Measurements from ENCODE around the gene COL25A1.
A peak's percentile ranks its signal among the peaks of the same experiment; 100 is the strongest.

COL25A1 gene

DNA sequence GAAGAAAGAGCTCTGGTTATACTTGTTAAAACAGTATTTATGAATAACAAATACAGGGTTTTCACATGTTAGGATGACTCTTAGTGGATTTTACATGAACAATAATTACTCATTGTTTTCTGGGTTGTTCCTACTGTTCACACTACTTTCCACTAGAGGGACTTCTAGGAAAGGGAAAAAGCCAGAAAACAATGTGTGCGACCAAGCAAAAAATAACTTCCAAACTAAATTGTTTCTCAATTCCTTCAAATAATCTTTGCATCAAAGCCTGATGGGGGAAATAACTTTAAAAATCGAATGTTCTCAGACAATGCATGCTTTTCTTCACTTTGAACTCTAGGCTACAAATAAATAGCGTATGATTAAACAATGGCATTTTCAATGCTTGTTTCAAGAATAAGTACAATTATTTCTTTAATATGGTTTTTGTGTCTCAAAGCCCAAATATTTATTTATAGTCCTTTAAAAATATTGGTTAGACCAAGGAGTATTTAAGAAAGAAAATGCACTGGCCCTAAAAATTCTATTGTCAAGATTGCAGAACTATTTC is 467.5 kb downstream of the COL25A1 start:
- CTCF ChIA-PET: no interaction called here
- POLR2A ChIA-PET: no interaction called here
- DNase-seq (ENCODE audit: extremely low spot score): peak; percentile 6
- TF ChIP-seq, protein P1, sequence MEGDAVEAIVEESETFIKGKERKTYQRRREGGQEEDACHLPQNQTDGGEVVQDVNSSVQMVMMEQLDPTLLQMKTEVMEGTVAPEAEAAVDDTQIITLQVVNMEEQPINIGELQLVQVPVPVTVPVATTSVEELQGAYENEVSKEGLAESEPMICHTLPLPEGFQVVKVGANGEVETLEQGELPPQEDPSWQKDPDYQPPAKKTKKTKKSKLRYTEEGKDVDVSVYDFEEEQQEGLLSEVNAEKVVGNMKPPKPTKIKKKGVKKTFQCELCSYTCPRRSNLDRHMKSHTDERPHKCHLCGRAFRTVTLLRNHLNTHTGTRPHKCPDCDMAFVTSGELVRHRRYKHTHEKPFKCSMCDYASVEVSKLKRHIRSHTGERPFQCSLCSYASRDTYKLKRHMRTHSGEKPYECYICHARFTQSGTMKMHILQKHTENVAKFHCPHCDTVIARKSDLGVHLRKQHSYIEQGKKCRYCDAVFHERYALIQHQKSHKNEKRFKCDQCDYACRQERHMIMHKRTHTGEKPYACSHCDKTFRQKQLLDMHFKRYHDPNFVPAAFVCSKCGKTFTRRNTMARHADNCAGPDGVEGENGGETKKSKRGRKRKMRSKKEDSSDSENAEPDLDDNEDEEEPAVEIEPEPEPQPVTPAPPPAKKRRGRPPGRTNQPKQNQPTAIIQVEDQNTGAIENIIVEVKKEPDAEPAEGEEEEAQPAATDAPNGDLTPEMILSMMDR (IDR thresholded peaks at IDR 0.05; ENCODE audit: control extremely low read depth, extremely low read depth, low read depth, missing control alignments): no peak

DNA sequence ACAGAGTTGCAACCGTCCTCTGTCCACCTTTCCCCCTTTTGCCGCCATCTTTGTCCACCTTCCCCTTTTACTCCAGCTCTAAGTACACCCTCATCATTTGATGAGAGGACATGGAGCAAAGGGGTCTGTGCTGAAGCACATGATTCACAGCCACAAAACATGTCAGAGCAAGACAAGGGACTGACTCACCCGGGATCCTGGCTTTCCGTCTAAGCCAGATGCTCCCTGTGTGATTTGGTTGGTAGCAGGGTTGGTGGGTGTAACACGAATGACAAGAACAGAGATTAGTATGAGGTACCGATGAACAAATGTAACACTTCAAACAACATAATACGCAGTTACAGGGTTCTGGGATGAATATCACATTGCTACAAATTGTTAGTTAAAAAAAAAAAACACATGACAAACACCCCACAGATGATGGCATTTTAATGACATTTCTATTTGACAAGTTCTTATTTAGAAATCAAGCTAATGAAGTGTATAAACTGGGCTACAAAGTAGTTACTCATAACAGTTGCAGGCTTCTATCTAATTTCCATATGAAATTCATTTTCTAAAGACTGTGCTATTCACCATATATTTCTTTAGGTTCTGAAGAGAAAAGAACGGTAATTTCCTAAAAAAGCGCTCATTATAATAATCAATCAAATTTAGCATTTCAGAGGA is 468.2 kb downstream of the COL25A1 start:
- ChIA-PET CTCF (interaction anchor here (0.9 kb wide), 1 partner anchor 12 kb away, joined by 5 read pairs; no protein-coding TSS in a partner anchor), POLR2A (no interaction called here)
- TF ChIP-seq, protein P1 (IDR thresholded peaks at IDR 0.05; ENCODE audit: control extremely low read depth, extremely low read depth, low read depth, missing control alignments): no peak
- no peak for DNase-seq (ENCODE audit: extremely low spot score)

GRCh38 chr4:108833046-108833445 is 469.4 kb downstream of the COL25A1 start:
- TF ChIP-seq, protein P1 (IDR thresholded peaks at IDR 0.05; ENCODE audit: control extremely low read depth, extremely low read depth, low read depth, missing control alignments): no peak
- DNase-seq (ENCODE audit: extremely low spot score): no peak
- POLR2A ChIA-PET: no interaction called here
- CTCF ChIA-PET: no interaction called here

DNA sequence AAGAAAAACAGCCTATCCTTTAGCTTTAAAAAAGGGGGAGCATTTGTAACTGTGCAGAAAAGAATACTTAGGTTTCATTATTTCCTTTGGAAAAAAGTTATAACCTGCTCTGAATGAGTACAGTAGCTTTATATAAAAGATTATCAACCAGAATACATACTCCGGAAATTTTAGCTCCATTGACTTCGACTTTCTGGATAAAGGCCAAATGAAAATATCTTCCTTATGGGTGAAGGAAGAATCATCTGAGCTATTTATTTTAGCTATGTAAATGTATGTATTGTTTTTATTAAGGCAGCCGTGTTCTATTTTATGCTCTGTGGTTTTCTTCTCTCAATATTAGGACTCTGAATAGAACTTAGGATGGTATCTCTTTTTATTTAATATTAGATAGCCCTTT is 470.6 kb downstream of the COL25A1 start:
- no peak for DNase-seq (ENCODE audit: extremely low spot score)
- CTCF ChIA-PET: no interaction called here
- POLR2A ChIA-PET: no interaction called here
- TF ChIP-seq, protein P1 (IDR thresholded peaks at IDR 0.05; ENCODE audit: control extremely low read depth, extremely low read depth, low read depth, missing control alignments): no peak

DNA sequence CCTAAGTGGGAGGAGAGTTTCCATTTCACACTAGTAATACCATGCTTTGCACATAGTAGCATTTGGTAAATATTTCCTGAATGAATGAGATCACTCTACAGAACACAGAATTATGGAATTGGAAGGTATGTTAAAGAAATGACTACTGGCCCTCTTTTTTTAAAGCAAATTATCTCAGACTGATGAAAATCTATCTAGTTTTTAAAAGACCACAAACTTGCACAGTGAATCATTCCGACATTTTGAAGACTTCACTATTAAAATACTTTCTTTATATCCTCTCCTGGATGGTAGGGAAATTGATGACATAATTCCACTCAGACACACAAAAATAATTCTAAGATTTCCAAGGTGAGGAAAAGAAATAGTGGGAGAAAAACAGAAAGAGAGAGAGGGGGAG is 471.2 kb downstream of the COL25A1 start:
- CTCF ChIA-PET: interaction anchor here (2.1 kb wide), 1 partner anchor 11 kb away, joined by 4 read pairs; no protein-coding TSS in a partner anchor
- POLR2A ChIA-PET: no interaction called here
- no peak for DNase-seq (ENCODE audit: extremely low spot score)
- TF ChIP-seq, protein P1 (IDR thresholded peaks at IDR 0.05; ENCODE audit: control extremely low read depth, extremely low read depth, low read depth, missing control alignments): no peak

- POLR2A ChIA-PET: no interaction called here
- no peak for DNase-seq (ENCODE audit: extremely low spot score)
- TF ChIP-seq, protein P1 (IDR thresholded peaks at IDR 0.05; ENCODE audit: control extremely low read depth, extremely low read depth, low read depth, missing control alignments): no peak
- CTCF ChIA-PET: interaction anchor here (2.1 kb wide), 1 partner anchor 10 kb away, joined by 4 read pairs; no protein-coding TSS in a partner anchor
Observed at GRCh38 chr4:108830509-108831244, 471.8 kb downstream of the COL25A1 start.
